PFSK-1 (cell line): ENCODE measurements around the gene VEZF1.

Source experiments
- POLR2AphosphoS5 ChIP-seq: IDR thresholded peaks from 2 replicates; pipeline ENCODE4 v1.6.1; 2012; ENCODE audit warnings: low read depth, mild to moderate bottlenecking, control low read depth, low read length, moderate library complexity
- SIN3A ChIP-seq: IDR thresholded peaks from 2 replicates; pipeline ENCODE4 v1.6.1; 2012; ENCODE audit warnings: mild to moderate bottlenecking, low read length, moderate library complexity, borderline replicate concordance; ENCODE audit not compliant: insufficient read depth
- TF ChIP-seq, protein P1 (sequence below), 2 experiments: IDR thresholded peaks; 2 replicates each; pipeline versions ENCODE4 v1.6.1 to v1.8.0; 2011 to 2012; ENCODE audit warnings: low read depth in 2 of 2, low read length in 2 of 2, control low read depth in 1 of 2, inconsistent platforms in 1 of 2, mild to moderate bottlenecking in 1 of 2, moderate library complexity in 1 of 2; ENCODE audit not compliant: insufficient read depth in 1 of 2

- no peak for TF ChIP-seq SIN3A
- TF ChIP-seq POLR2AphosphoS5, result no peak
- TF ChIP-seq, protein P1, sequence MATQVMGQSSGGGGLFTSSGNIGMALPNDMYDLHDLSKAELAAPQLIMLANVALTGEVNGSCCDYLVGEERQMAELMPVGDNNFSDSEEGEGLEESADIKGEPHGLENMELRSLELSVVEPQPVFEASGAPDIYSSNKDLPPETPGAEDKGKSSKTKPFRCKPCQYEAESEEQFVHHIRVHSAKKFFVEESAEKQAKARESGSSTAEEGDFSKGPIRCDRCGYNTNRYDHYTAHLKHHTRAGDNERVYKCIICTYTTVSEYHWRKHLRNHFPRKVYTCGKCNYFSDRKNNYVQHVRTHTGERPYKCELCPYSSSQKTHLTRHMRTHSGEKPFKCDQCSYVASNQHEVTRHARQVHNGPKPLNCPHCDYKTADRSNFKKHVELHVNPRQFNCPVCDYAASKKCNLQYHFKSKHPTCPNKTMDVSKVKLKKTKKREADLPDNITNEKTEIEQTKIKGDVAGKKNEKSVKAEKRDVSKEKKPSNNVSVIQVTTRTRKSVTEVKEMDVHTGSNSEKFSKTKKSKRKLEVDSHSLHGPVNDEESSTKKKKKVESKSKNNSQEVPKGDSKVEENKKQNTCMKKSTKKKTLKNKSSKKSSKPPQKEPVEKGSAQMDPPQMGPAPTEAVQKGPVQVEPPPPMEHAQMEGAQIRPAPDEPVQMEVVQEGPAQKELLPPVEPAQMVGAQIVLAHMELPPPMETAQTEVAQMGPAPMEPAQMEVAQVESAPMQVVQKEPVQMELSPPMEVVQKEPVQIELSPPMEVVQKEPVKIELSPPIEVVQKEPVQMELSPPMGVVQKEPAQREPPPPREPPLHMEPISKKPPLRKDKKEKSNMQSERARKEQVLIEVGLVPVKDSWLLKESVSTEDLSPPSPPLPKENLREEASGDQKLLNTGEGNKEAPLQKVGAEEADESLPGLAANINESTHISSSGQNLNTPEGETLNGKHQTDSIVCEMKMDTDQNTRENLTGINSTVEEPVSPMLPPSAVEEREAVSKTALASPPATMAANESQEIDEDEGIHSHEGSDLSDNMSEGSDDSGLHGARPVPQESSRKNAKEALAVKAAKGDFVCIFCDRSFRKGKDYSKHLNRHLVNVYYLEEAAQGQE (IDR thresholded peaks at IDR 0.05; ENCODE audit: insufficient read depth in 1 of 2, low read depth in 2 of 2, low read length in 2 of 2), result no peak
Observed at GRCh38 chr17:57925361-57925990, 62.6 kb downstream of the VEZF1 start.
